Smooth muscle cell (in vitro differentiated cells): ENCODE results near the gene RAB31. TPM values are rescaled to one million over a fixed set of nuclear protein-coding genes. Genes with fewer than 3 reads are reported as not detected.
"Not testable (repeated sequence)": the region's sequence is repeated elsewhere in the genome, so short reads cannot be mapped to it uniquely, and the experiment has no call there.

ENCODE experiments used
- DNase-seq: peaks from one replicate; lab custom pipeline; 2025; ENCODE audit not compliant: unreplicated experiment; lab: John Stamatoyannopoulos, UW
- H2AFZ ChIP-seq: fragments of 200-600 bp; sonication (generic); 2 replicates; pipeline ENCODE4 v1.6.0; 2016; ENCODE audit warnings: antibody characterized with exemption, low read depth, mild to moderate bottlenecking
- H3F3A ChIP-seq: fragments of 200-600 bp; sonication (generic); 2 replicates; pipeline ENCODE4 v1.6.0; 2017; ENCODE audit warnings: antibody characterized with exemption, low read depth
- H3K27ac ChIP-seq: fragments of 200-600 bp; sonication (generic); 2 replicates; pipeline ENCODE4 v1.5.1; 2016; ENCODE audit warnings: low read depth, mild to moderate bottlenecking
- H3K27me3 ChIP-seq: fragments of 200-600 bp; sonication (generic); 2 replicates; pipeline ENCODE4 v1.6.1; 2016; ENCODE audit warnings: low read depth, mild to moderate bottlenecking
- H3K36me3 ChIP-seq: fragments of 200-600 bp; sonication (generic); 2 replicates; pipeline ENCODE4 v1.5.1; 2016; ENCODE audit warnings: low read depth
- H3K4me1 ChIP-seq: fragments of 200-600 bp; sonication (generic); 2 replicates; pipeline ENCODE4 v1.5.1; 2016; ENCODE audit warnings: low read depth
- H3K4me2 ChIP-seq: fragments of 200-600 bp; sonication (generic); 2 replicates; pipeline ENCODE4 v1.6.0; 2016; ENCODE audit warnings: mild to moderate bottlenecking
- H3K4me3 ChIP-seq: fragments of 200-600 bp; sonication (generic); 2 replicates; pipeline ENCODE4 v1.5.1; 2016; ENCODE audit warnings: mild to moderate bottlenecking
- H3K79me2 ChIP-seq: fragments of 200-600 bp; sonication (generic); 2 replicates; pipeline ENCODE4 v1.6.0; 2016; ENCODE audit warnings: low read depth, mild to moderate bottlenecking
- H3K9ac ChIP-seq: fragments of 200-600 bp; sonication (generic); 2 replicates; pipeline ENCODE4 v1.6.0; 2016; ENCODE audit warnings: low read depth
- H3K9me3 ChIP-seq: fragments of 200-600 bp; sonication (generic); replicated peaks from 2 replicates; pipeline ENCODE4 v1.5.1; 2016; ENCODE audit warnings: low read depth
- H4K20me1 ChIP-seq: fragments of 200-600 bp; sonication (generic); 2 replicates; pipeline ENCODE4 v1.6.0; 2016; ENCODE audit warnings: low read depth
- WGBS: methylation state at CpG from one replicate; pipeline ENCODE4 v1.1.7; 2016; ENCODE audit warnings: low lambda C conversion rate; 5-methylcytosine and 5-hydroxymethylcytosine counted together
- polyA plus RNA-seq: library from polyadenylated mRNA; unstranded; fragments of >200 nt; fragmentation: Nextera tagmentation; extraction: Ambion mirVana; gene quantifications from 2 replicates; pipeline ENCODE4 v1.2.1, GENCODE V29; 2016
- total RNA-seq: library from RNA; depleted of rRNA; stranded (reverse); fragments of >200 nt; gene quantifications from 2 replicates; pipeline ENCODE4 v1.2.3, GENCODE V29; 2014
- TF ChIP-seq, protein P1 (sequence below): fragments of 200-600 bp; sonication (generic); IDR thresholded peaks from 2 replicates; pipeline ENCODE4 v1.5.1; 2017; ENCODE audit warnings: borderline replicate concordance, mild to moderate bottlenecking, antibody characterized with exemption; ENCODE audit not compliant: insufficient read depth, poor library complexity, severe bottlenecking

Gene RAB31
- total and polyA plus RNA-seq, 2 experiments from 2014 or later, result 116 to 414 TPM

DNA sequence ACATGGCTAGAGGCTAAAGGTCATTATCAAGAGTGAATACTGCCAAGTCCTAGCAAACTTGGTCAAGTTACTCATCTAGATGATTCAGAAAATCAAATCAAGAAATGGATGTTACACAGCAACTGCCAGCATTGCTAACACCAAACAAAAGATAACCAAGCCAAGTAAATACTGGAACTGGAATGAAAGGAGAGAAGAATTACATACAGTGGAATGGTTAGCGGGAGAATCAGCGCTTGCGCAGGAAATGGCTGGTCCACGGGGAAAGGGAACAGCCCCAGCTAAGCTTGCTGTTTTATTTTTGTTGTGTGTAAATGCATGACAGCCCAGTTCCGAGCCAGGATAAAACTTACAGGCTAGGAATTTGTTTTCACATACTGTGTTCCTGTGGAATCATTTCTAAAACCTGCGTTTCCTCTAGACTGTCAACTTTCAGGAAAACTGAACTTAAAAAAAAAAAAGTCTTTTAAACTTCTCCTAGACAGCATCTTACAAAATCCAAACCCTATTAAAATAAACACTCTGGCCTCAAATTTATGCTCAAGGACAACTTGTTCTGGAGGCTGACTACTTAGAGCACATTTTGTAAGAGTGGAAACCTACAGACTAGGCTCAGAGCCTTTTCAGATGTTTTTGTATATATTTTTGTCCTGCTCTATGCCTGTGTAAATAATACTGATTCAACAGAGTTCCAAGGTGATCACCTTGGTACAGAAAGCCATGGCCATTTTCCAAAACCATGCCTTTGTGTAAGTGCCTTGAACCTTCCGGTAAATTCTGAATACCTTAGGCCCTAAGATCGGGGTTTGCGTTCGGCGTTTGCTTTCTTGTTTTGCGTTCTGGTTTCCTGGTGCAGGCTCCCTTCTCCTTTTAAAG, 146.9 kb downstream of the RAB31 start:
- Histone ChIP-seq H2AFZ (no peak overlapping the region), H3K36me3 (peaks cover 3% of the 10 kb centered on the region), H3F3A (peaks cover 9% of the 10 kb centered on the region), H3K4me3 (no peak overlapping the region), H3K9ac (no peak overlapping the region), H3K4me1 (peaks cover 4% of the 10 kb centered on the region), H3K27me3 (no peaks in the 10 kb centered on the region), H3K79me2 (peaks cover 29% of the 10 kb centered on the region), H3K27ac (peak overlapping the region; percentile 58), H4K20me1 (peaks cover 9% of the 10 kb centered on the region), H3K4me2 (no peak overlapping the region), H3K9me3 (no peaks in the 10 kb centered on the region)
- TF ChIP-seq, protein P1, sequence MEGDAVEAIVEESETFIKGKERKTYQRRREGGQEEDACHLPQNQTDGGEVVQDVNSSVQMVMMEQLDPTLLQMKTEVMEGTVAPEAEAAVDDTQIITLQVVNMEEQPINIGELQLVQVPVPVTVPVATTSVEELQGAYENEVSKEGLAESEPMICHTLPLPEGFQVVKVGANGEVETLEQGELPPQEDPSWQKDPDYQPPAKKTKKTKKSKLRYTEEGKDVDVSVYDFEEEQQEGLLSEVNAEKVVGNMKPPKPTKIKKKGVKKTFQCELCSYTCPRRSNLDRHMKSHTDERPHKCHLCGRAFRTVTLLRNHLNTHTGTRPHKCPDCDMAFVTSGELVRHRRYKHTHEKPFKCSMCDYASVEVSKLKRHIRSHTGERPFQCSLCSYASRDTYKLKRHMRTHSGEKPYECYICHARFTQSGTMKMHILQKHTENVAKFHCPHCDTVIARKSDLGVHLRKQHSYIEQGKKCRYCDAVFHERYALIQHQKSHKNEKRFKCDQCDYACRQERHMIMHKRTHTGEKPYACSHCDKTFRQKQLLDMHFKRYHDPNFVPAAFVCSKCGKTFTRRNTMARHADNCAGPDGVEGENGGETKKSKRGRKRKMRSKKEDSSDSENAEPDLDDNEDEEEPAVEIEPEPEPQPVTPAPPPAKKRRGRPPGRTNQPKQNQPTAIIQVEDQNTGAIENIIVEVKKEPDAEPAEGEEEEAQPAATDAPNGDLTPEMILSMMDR, result no peak
- 72% methylated on average over 12 of the region's 12 CpGs for WGBS
- DNase-seq, result no peak

DNA sequence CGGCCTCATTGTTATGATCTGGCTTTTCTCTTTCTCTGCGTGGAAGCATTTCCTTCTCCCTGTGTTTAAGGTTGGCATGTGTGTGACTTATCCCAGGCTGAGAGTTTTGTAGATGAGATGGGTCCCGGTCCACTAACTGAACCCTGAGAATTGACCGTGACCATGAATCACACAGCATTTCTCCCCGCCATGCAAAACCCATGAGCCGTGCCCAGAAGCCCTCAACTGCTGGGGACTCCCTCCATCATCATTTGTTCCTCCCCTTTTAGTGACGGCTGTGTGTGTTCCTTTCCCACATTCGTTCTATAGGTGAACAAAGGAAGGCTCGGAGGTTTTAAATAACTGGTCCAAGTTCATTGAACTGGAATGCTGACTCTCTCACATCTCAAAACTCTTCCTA, 147.6 kb downstream of the RAB31 start:
- DNase-seq, result no peak
- Histone ChIP-seq H3F3A (peaks cover 6% of the 10 kb centered on the region), H2AFZ (no peak overlapping the region), H3K27me3 (no peaks in the 10 kb centered on the region), H3K36me3 (peaks cover 3% of the 10 kb centered on the region), H3K4me3 (no peak overlapping the region), H3K79me2 (peaks cover 29% of the 10 kb centered on the region), H3K9me3 (no peaks in the 10 kb centered on the region), H3K4me2 (no peak overlapping the region), H3K4me1 (no peaks in the 10 kb centered on the region), H3K27ac (peak overlapping the region; percentile 58), H4K20me1 (peaks cover 9% of the 10 kb centered on the region), H3K9ac (no peak overlapping the region)
- 86% methylated on average over 9 of the region's 9 CpGs for WGBS
- TF ChIP-seq, protein P1, result no peak

DNA sequence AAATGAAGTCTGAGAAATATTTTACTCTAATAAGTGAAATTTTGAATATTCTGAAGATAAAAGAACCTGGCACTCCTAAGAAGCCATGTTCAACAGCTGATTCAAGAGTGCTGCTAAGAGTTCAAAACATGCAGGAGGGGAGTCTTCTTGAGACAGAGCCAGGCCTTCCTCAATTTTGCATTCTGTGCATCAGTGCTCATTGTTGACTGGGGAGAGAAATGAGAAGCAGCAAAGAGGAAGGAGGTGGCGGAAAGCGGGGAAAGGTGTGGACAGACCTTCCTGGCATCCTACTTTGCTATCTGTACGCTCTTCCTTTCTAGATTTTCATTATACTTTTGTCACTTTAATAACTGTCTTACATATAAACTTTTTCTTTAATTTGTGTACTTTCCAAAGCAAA, 148.0 kb downstream of the RAB31 start:
- TF ChIP-seq, protein P1, result no peak
- Histone ChIP-seq H3F3A (peaks cover 6% of the 10 kb centered on the region), H3K4me3 (no peak overlapping the region), H3K27me3 (no peaks in the 10 kb centered on the region), H4K20me1 (peaks cover 9% of the 10 kb centered on the region), H3K27ac (no peak overlapping the region), H3K9me3 (no peaks in the 10 kb centered on the region), H2AFZ (no peak overlapping the region), H3K79me2 (peaks cover 29% of the 10 kb centered on the region), H3K4me2 (no peak overlapping the region), H3K9ac (no peak overlapping the region), H3K4me1 (no peaks in the 10 kb centered on the region), H3K36me3 (peaks cover 3% of the 10 kb centered on the region)
- WGBS, result 98% methylated on average over 3 of the region's 3 CpGs
- no peak for DNase-seq

DNA sequence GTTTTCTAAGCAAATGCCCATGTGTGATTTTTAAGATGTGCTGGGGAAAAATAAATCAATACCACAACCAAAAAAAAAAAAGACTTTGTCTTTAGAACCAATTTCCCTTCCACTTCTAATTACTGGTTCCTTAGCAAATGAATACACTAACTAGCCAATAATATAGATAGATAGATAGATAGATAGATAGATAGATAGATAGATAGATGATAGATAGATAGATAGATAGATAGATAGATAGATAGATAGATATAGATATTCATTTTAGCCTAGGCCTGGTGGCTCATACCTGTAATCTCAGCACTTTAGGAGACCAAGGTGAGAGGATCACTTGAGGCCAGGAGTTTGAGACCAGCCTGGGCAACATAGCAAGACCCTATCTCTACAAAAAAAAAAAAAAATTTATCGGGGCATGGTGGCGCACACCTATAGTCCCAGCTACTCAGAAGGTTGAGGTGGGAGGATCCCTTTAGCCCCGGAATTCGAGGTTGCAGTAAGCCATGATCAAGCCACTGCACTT, 149.4 kb downstream of the RAB31 start:
- not testable (repeated sequence) for H3K9ac ChIP-seq, H4K20me1 ChIP-seq, H3K4me3 ChIP-seq, DNase-seq, H3K4me2 ChIP-seq, H3K9me3 ChIP-seq, H3K36me3 ChIP-seq, H3K27me3 ChIP-seq, H3K4me1 ChIP-seq, H2AFZ ChIP-seq, H3K27ac ChIP-seq
- Histone ChIP-seq H3K79me2 (peaks cover 23% of the 10 kb centered on the region), H3F3A (peaks cover 12% of the 10 kb centered on the region)
- 99% methylated on average over 4 of the region's 4 CpGs for WGBS
